GM19099 (cell line): ENCODE results near the gene NACC1.

Source experiments
- POLR2A ChIP-seq: IDR thresholded peaks from 3 replicates; pipeline ENCODE4 v1.6.1; 2011; ENCODE audit warnings: low read depth; ENCODE audit not compliant: insufficient read length; ENCODE audit errors: extremely low read depth

Gene NACC1

DNA sequence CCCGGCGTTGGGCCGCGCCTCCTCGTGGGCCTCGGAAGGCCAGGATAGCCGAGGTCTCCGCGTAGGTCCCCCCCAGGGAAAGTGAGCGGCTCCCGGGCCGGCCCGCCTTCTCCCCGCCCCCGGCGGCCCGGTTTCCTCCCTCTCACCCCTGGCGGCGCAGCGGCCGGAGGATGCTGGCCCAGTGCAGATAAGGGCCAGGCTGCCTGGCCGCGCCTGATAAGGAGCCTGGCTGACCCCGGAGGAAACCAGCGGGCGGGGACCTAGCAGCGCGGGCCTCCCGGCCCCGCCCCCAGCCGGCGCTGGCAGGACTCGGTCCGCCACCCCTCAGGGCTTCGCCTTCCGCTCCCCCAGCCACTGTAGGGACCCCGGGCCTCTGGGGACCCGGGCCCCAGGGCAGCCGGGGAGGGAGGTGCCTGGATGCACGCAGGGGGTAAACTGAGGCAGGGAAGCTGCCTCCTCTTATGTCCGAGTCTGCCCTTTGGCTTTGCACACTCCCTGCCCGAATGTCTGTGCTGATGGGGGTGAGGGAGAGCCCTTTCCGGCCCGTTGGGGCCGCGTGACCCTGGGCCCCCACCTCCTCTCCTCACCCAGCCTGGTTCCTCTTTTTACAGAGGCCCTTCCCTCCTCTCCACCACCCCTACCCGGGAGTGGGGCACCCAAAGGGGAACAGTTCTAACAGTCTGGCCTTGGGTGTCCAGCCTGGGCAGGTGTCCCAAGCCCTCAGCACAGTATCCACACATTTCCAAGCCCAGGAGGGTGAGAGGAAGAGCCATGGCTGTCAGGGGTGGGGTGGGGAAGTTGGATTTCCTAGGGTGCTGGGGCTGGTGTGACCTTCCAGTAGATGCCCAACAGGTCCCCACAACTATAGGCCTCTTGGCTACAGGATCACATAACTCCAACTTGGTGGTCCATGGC is 15.1 kb upstream of the NACC1 start, which contains the start of gene LYL1:
Gene LYL1, minus strand, starts transcription at position 193 of the 915 bp plus-strand sequence. CDS start 1,687 bp downstream, outside the sequence.
- TF ChIP-seq POLR2A: peak; percentile 71

DNA sequence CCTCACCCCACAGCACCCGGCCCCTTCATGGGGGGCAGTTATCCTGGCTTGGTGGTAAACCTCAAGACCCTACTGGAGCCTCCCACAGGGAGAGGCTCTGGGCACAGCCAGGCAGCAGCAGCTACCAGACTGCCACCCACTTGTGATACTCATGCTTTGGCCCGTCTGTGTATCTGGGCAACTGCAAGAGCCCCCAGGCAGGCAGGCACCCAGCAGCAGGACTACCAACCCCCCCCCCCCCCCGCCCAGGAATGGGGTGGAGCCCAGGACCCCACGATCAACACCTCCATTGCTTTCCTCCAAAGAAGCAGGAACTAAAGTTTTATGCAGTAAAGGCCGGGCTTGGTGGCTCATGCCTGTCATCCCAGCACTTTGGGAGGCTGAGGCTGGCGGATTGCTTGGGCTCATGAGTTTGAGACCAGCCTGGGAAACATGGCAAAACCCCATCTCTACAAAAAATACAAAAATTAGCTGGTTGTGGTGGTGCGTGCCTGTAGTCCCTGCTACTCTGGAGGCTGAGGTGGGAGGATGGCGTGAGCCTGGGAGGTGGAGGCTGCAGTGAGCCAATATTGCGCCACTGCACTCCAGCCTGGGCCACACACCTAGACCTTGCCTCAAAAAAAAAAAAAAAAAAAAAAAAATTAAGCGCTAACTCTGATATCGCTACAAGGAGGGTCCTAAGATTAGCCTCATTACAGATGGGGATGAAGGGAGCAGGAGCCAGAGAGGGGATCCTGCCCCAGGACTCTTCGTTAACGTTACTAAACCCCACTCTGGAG is 14.3 kb upstream of the NACC1 start:
- TF ChIP-seq POLR2A: no peak

DNA sequence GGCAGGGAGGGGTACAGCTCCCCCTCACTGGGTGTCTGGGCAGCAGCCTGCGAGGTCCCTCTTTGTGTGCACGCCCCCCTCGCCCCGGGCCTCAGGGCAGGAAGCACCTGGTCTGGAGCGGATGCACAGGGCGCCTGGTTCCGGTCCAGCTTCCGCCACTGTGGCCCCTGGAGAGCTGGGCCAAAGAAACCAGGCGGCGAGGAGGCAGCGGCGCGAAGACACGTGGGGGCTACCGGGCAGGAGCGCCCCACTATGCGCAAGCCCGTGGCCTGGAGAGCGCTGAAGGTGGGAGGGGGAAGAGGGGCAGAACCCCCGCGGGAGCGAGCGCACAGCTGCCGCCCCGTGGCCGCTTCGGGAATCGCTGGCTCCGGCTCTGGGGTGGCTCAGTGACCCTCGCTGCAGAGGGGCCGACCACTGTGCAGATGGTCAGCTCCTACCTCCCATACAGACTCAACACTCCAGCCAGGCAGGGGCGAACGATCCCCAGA is 13.7 kb upstream of the NACC1 start:
- TF ChIP-seq POLR2A: no peak

DNA sequence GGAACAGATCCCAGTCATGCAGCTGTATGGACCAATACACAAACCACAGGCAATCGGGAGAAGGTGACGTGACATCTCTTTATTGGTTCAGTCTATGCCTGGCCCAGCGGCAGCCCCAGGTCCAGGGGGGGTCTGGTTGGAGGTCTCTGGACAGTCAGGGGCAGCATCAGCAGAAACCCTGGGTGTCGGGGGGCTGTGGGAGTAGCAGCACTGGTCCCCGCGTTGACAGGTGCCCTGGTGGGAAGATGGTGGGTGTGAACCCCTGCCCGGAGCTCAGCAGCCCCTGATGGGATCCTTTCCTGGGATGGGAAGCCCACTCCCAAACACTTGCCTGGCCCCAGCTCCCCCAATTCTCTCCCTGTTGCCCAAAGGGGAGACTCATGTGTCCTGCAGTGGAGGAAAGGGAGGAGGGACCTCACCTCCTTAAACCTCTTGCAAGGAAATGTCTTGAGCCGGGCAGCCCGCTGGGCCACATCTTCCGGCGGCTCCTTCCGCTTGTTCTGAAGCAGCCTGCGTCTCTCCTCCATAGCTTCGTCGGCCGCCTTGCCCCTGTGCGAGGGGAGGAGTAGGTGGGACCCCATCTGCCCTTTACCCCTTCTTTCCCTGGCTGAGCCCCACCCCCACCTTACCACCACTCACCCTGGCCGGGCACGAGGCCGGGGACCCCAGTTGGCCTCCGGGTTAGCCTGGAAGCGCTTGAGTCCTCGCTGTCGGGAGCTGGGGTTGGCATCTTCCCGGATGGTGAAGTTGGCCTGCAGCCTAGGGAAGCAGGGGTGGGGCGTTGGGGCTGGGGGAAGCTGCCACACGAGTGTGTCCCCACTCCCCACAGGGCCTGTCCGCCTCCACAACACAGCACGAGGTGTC is 13.0 kb upstream of the NACC1 start:
- peak; percentile 49 for TF ChIP-seq POLR2A

DNA sequence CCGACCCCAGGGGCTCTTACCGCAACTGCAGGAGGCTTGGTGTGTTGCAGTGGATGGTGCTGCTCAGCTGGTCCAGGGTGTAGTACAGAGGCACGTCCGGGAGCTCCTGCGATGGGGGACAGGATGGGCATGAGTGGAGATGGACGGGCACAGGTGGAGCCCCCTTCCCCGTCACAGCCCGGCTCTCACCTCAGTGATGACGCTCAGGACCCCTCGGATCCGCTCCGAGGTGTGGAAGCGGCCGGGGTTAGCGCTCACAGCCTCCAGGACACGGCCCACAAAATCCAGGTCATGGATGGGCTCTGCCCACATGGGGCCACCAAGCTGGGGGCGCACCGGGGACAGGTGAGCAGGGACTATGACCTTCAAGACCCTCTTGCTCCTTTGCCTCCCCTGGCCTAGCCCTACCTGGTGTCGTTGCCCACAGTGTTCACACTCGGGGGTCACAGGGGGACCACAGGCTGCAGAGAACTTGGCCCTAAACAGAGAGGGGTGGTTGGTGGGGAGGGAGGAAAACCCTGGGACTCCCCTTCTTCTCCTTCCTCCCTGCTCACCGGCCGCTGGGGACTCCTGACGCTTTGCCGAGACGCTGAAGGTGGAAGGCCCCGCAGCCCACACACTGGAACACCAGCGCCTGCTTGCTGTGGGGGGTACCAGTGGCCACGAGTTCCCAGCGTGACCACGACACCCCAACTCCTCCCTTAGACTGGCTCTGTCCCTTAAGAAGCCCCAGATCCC is 8.5 kb upstream of the NACC1 start:
- TF ChIP-seq POLR2A: no peak

DNA sequence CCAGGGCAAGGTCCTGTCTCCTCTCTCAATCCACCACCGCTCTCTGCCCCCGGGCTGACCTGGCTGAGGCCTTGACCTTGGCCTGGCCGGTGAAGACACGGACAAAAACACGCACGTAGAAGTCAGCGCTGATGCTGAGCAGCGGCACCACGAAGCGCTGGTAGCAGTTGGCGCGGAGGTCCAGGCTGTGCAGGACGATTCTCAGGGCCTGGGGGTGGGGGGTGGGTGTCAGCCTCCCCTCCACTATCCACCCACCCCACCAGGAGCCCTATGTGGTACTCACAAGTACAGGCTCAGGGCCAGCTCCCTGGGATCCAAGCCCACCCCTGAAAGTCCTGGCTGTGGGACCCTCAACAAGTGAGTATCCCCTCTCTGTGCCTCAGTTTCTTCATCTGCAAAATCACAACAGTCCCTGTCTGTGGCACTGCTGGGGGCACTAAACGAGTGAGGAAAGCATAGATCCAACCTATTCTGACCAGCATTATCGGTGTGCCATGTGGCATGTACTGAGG is 7.9 kb upstream of the NACC1 start:
- no peak for TF ChIP-seq POLR2A

DNA sequence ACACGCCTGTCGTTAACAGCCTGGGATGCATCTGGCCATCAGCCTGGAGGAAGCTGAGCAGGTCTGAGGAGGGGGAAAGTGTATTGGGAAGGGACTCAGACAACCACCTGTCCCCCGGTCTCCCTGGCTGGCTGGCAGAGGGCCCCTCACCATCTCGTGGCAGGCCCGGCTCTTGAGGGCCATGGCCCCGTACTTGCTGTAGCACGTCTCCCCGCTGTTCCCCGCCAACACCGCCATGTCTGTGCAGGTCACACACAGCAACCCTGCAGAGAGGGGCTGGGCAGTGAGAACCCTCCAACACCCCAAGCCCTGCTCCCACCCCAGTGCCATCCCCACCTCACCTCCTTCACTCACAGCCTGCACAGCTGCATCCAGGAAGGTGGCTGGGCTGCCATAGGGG is 5.5 kb upstream of the NACC1 start:
- no peak for TF ChIP-seq POLR2A

DNA sequence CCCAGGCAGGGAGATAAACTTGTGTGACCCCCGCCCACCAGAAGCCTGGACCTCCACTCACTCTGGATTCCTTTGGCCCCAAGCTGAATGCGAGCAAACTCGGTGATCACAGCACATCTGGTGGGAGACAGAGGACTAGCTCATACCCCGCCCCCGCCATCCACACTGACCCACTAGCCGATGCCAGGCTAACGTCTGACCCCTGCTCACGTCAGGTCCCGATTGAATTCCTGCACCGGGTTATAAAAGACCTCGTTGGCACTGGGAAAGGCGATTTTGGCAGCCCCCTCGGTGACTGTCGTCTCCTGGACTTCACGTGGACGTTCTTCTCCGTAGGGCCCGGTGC is 2.2 kb upstream of the NACC1 start:
- TF ChIP-seq POLR2A: no peak

DNA sequence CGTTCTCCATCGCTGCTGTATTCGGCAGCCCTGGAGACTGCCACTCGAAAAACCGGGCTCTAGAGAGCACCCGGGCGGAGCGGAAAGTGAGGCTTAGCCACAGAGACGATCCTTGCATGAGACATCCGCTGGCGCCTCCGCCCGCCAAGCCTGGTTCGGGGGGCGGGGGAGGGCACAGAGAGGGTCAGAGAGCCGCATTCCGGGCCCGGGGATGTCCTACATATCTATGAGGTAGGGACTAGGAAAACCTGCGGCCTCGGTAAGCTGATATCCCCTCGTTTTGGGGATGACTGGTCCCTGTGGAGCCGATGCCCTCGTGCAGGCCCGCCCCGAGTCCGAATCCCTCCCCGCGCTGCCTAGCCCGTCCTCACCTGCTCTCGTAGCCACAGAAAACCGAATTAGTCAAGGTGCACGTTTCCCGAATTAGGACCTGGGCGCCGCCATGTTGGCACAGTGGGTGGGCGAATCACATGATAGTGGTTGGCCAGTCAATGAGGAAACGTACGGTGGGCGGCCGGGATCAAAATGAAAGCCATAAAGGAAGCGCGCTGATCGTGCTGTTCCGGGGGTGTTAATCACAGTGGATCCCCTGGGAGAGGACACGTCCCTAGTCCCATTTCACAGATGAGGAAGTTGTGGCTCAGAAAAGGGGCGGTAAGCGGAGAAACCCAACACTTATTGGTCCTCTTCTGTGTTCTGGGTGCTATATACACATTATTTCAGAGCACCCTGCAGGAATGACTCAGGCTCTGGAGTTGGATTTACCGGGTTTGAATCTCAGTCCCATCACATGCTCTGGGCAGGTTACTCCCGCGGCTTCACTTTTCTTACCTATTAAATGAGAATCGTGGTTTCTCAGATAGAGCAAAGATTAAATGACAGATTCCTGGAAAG is 1.5 kb upstream of the NACC1 start, which contains the start of gene TRMT1:
Gene TRMT1, minus strand, starts transcription at position 459 of the 894 bp plus-strand sequence. Its CDS starts 341 bp downstream, at position 118.
- TF ChIP-seq POLR2A: peak; percentile 29

DNA sequence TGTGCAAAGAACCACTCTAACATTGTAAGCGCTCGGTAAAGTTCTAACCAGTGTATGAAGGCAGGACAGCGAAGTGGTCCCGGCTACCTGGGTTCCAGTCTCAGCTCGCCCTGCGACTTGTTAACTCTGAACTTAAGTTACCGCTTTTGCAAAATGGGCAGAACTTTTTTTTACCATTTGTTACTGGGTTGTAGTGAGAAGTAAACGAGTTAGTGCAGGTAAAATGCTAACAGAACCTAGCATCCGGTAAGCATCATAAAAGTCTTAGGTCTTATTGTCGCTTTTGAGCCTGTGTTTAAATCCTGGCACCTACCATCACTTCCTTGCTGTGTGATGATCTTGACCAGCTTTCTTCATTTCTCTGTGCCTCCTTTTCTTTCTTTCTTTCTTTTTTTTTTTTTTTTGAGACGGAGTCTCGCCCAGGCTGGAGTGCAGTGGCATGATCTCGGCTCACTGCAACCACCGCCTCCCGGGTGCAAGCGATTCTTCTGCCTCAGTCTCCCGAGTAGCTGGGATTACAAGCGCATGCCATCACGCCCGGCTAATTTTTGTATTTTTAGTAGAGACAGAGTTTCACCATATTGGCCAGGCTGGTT is 790 bp upstream of the NACC1 start:
- no peak for TF ChIP-seq POLR2A

DNA sequence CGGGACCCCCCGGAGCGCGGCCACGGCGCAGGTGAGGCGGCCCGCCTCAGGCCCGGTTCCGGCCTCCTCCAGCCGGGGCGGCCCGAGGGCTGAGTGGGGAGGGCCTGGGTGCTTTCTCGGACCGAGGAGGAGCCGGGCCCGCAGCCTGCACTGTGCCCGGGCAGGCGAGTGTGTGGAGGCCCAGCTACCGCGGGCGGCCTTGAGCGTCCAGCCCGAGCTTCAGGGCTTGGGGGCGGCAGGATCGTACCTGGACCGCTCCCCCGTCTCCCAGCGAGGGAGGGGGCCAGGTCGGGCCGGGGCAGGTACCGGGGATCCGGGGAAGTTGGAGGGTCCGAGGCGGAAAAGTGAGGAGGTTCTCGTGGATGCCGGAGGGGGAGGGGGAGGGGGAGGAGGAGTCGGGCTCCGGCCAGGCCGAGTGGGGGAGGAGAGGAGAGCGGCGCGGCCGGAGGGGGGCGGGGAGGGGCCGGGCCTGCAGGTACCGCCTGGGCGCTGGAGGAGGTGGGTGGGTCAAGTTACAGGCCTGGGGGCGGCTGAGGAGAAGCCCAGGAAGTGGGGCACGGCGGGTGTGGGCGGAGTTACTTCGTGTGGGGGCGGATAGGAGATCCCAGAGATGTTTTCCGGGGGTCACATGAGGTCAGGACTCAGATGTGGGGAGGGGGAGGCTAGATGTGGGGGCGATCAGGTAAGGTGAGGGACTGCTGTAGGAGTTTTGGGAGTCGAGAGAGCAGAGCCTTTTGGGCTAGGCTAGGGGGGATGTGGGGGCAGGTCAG is 545 bp downstream of the NACC1 start:
- TF ChIP-seq POLR2A: no peak

DNA sequence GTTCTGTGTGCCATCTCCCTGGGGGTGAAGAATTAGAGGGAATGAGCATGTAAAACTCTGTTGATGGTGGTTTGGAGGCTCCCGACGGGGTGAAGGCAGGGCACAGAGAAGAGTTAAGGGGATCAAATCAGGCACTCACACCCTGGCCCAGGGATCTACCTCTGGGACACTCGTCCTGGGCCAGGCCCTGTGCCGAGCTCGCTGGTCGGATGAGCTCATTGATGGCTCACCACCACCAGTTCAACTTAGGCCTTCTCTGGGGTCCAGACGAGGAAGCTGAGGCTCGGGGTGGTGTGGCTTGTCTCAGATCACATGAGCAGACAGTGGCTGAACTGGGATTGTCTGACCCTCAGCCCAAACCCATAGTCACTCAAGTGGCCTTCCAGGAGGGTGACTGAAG is 1.6 kb downstream of the NACC1 start:
- TF ChIP-seq POLR2A: no peak
